Uterus (tissue), 2 donors: Measurements from ENCODE around the gene CHRFAM7A.
"Not testable (repeated sequence)": the region's sequence is repeated elsewhere in the genome, so short reads cannot be mapped to it uniquely, and the experiment has no call there.

ENCODE experiments used
- CTCF ChIP-seq, 4 experiments: fragments of 200-600 bp in 2 of 4; fragments of 450-650 bp in 2 of 4; sonication (generic) in 2 of 4; IDR thresholded peaks; one replicate each; pipeline ENCODE4 v1.5.1; 2016 to 2019; ENCODE audit warnings: antibody characterized with exemption in 4 of 4, mild to moderate bottlenecking in 2 of 4, moderate library complexity in 1 of 4
- POLR2A ChIP-seq, 2 donors: fragments of 450-650 bp; IDR thresholded peaks; one replicate each; pipeline ENCODE4 v1.6.1; 2016; ENCODE audit warnings: antibody characterized with exemption in 2 of 2, mild to moderate bottlenecking in 1 of 2, moderate library complexity in 1 of 2

GRCh38 chr15:30355043-30355442, 38.3 kb downstream of the CHRFAM7A start:
- not testable (repeated sequence) for TF ChIP-seq CTCF, POLR2A (IDR thresholded peaks at IDR 0.05)
